Jurkat, Clone E6-1 (cell line): ENCODE results near the gene CADM1.

Experiments
- DNase-seq: peaks from one replicate; pipeline ENCODE4 v3.0.0-alpha.2; 2011; ENCODE audit warnings: low read depth, low spot score
- H3K4me3 ChIP-seq: 2 replicates; pipeline ENCODE4 v1.5.1; 2011; ENCODE audit warnings: mild to moderate bottlenecking, low read length, control low read depth, moderate library complexity

Gene CADM1

GRCh38 chr11:115521825-115522224 is 17.6 kb upstream of the CADM1 start:
- DNase-seq = no peak
- no peak overlapping the region for H3K4me3 ChIP-seq

- no peak overlapping the region for H3K4me3 ChIP-seq
- DNase-seq = no peak
These were observed 14.9 kb upstream of the CADM1 start for GRCh38 chr11:115518983-115519628.

- H3K4me3 ChIP-seq = no peak overlapping the region
- no peak for DNase-seq
These were observed 11.6 kb upstream of the CADM1 start for GRCh38 chr11:115515647-115516395.

- no peak for DNase-seq
- H3K4me3 ChIP-seq = no peak overlapping the region
These were observed 2.9 kb upstream of the CADM1 start for GRCh38 chr11:115506954-115507675.

- peak overlapping the region; percentile 59; the same call in 1 of the 2 replicates for H3K4me3 ChIP-seq
- DNase-seq = no peak
These were observed 960 bp upstream of the CADM1 start for GRCh38 chr11:115505175-115505574.

GRCh38 chr11:115503886-115504275 is 334 bp downstream of the CADM1 start:
- H3K4me3 ChIP-seq = peak overlapping the region; percentile 53
- peak; percentile 8 for DNase-seq

GRCh38 chr11:115503083-115503885 is 931 bp downstream of the CADM1 start:
- DNase-seq = no peak
- peak overlapping the region; percentile 53 for H3K4me3 ChIP-seq

- no peak overlapping the region for H3K4me3 ChIP-seq
- no peak for DNase-seq
These were observed 1.6 kb downstream of the CADM1 start for GRCh38 chr11:115502636-115503082.

- no peak for DNase-seq
- H3K4me3 ChIP-seq = no peak overlapping the region
These were observed 2.2 kb downstream of the CADM1 start for GRCh38 chr11:115501893-115502589.

GRCh38 chr11:115501502-115501892 is 2.7 kb downstream of the CADM1 start:
- no peak for DNase-seq
- no peak overlapping the region for H3K4me3 ChIP-seq

GRCh38 chr11:115500547-115501501 is 3.4 kb downstream of the CADM1 start:
- no peak overlapping the region for H3K4me3 ChIP-seq
- no peak for DNase-seq

- DNase-seq = no peak
- H3K4me3 ChIP-seq = no peak overlapping the region
These were observed 4.3 kb downstream of the CADM1 start for GRCh38 chr11:115499891-115500290.

GRCh38 chr11:115499241-115499799 is 4.9 kb downstream of the CADM1 start:
- DNase-seq = no peak
- H3K4me3 ChIP-seq = no peak overlapping the region

GRCh38 chr11:115498354-115498753 is 5.9 kb downstream of the CADM1 start:
- H3K4me3 ChIP-seq = no peak overlapping the region
- DNase-seq = no peak

GRCh38 chr11:115497303-115497702 is 6.9 kb downstream of the CADM1 start:
- no peak overlapping the region for H3K4me3 ChIP-seq
- DNase-seq = peak; percentile 16

- no peak overlapping the region for H3K4me3 ChIP-seq
- no peak for DNase-seq
These were observed 7.3 kb downstream of the CADM1 start for GRCh38 chr11:115496892-115497291.

GRCh38 chr11:115493905-115494304 is 10.3 kb downstream of the CADM1 start:
- H3K4me3 ChIP-seq = no peak overlapping the region
- DNase-seq = no peak
